IPS DF 4.7 (cell line): ENCODE measurements around the gene HAUS1.

Source experiments
- DNase-seq: peaks from one replicate; pipeline ENCODE4 v3.0.0-alpha.2; 2013; ENCODE audit warnings: low spot score; ENCODE audit errors: extremely low read depth

The HAUS1 gene, protein sequence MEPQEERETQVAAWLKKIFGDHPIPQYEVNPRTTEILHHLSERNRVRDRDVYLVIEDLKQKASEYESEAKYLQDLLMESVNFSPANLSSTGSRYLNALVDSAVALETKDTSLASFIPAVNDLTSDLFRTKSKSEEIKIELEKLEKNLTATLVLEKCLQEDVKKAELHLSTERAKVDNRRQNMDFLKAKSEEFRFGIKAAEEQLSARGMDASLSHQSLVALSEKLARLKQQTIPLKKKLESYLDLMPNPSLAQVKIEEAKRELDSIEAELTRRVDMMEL

DNA sequence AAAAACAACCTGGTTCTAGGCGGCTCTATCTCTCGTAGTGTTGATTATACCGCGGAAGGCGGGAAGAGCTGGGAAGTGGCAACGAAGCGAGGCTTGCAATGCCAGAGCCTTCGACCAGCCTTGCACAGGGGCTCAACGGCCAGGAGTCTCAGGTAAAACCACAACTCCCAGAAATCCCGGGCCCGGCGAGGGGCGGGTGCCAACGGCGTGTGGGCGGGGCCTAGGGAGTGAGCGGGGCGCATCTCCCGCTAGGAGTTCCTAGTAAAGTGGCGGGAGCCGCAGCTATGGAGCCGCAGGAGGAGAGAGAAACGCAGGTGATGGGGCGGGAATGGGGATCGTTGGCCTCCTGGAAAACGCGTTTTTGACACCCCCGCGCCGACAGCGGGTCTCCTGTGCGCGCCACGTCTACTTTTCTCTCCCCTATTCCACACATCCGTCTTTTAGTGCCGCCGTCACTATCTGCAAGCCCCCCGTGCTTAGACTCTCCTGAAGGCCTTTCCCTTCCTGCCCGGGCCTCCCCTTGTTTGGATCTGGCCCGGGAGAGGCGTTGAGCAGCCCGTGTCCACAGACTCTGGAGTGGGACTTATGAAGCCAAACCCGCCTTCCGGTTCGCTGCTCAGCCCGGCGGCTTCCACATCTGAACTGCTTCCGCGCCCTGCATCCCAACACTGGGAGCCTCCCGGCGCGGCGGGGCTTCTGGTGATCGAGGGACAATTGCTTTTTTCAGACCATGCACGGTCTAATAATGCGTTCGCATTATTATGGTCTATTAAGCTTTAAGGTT, at the start of gene HAUS1:
Gene HAUS1 (plus strand): TSS at position 258 of the 784 bp plus-strand sequence. CDS start 27 bp downstream, at position 285.
- DNase-seq, result peak; percentile 58

DNA sequence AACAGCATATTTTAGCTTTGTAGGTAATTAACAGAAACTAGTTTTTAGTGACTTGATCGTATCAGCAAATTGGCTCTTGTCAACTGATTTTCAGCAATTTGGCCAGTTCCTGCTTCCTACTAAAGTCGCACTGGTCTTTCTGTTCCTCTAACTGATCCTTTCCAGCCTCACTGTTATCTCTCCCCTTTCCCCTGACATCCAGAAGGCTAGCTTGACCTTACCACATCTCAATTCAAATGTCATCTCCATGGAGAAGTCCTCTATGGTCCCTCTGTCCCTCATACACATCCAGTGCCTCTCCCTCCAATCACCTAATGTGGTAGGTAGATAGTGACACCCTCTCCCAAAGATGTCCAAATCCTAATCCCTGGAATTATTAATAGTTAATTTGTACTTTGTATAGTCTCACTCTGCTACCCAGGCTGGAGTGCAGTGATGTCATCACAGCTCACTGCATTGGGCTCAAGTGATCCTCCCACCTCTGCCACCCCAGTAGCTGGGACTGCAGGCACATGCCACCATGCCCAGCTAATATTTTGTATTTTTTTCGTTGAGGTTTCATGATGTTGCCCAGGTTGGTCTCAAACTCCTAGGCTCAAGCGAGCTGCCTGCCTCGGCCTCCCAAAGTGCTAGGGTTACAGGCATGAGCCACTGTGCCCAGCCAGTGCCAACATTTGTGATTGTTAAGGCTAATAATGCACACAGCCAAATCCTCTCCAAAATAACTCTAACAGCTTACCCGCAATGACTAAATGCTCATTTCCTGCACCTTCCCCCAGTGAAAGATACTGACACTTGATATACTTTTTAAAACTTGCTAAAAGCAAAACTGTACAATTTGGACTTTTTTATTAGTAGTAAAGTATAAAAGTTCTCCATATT, 49.0 kb upstream of the HAUS1 start:
- DNase-seq, result no peak

DNA sequence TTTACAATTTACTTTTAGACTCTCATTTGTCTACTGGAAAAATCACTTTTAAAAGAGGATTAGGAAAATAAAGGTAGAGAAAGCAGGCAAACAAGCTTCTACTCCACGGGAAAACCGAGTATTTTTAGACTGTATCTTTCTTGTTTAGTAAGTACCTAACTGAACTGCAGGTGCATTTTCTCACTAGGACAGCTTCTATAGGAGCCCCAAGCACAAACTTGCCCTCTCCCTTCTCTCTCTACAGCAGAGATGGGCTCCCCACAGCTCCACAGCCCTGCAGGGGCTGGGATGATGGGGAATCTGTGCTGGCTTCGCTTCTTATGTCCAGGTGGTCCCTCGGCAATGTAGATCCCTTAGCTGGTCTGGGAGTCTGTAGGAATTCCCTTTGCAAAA, 48.4 kb upstream of the HAUS1 start:
- DNase-seq, result no peak

DNA sequence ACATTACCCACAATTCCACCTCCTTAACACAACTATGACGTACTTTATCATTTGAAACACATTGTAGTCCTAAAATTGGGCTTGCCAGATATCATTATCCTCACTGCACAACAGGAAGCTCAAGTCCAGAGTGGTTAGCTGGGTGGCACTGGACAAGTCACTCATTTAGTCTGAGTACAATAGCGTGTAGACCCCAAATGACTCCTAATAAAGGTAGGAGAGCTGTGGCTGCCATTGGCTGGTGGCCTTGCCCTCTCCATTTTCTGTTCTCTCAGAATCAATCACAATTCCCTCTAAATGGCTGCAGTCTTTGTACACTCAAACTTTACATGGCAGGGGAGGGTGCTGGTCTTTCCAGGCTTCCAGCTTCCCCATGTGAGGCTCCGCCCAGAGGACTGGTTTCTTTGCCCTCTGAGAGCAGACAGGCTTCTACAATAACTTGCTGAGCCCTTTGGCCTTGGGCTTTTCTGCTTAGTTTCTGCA, 43.8 kb upstream of the HAUS1 start:
- no peak for DNase-seq

DNA sequence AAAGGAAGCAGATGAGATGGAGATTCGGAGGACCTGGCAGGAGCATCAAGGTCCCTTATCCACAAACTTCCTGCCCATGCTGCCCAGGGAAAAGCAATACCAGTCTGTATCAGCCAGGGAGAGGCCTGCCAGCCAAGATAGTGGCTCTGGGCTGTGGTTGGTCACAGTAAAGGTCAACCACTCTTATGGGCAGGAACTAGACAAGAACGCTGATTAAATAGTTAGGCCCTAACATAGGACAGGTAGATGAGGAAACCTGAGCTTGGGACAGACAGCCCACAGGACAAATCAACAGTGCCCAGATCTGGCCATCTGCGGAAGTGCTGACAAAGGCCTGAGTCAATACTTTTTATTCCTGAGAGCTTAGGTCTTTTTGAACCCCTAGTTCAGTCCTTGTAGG, 42.8 kb upstream of the HAUS1 start:
- DNase-seq, result no peak

DNA sequence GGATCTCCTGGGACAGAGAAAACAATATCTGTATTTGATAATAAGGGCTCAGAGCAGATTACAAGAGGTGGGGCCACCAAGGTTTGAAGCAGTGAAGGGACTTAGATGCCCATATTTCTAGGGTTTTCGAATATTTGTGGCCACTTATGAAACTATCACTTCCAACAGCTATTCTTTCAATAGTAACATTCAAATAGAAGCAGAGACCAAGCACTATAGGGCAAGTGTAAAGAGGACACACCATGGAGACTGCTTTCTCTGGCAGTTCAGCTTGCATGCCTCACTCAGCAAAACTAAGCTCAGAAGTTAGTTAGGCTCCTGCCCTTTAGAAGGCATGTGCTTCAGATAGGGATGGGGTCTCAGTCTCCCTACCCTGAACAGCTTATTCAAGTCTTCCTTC, 42.4 kb upstream of the HAUS1 start:
- no peak for DNase-seq

DNA sequence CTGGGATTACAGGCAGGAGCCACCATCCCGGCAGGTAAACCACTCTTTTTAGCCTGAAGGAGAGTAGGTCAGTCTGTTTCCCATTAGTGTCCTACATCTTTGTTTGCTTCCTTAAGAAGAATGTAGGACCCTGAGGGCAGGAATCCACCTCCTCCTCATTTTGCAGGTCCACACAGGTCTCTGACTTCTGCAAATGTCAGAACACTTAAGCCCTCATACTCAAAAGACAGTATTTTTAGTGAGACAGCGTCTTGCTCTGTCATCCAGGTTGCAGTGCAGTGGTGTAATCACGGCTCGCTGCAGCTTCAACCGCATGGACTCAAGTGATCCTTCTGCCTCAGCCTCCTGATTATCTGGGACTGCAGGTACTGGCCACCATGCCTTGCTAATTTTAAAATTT, 41.4 kb upstream of the HAUS1 start:
- DNase-seq, result no peak

DNA sequence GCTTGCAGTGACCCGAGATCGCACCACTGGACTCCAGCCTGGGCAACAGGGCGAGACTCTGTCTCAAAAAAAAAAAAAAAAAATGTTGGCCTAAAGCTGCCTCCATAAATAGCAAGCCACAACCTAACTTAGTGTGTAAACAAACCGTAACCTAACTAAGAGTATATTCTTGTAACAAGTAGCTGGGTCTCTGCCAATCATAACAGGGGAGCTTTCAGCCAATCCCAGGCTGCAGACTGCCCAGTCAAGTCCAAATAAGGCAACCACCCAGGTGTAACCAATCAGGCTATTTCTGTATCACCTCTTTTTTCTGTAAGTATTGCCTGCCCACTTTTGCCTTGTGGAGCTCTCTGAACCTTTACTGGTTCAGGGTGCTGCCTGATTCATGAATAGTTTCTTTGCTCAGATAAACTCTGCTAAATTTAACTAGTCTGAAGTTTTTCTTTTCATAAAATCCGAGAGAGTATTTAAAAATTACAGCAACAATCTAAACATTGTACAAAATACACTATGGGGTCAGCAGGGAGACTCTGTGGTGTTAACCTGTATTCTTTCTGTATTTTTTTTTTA, 36.7 kb upstream of the HAUS1 start:
- no peak for DNase-seq

DNA sequence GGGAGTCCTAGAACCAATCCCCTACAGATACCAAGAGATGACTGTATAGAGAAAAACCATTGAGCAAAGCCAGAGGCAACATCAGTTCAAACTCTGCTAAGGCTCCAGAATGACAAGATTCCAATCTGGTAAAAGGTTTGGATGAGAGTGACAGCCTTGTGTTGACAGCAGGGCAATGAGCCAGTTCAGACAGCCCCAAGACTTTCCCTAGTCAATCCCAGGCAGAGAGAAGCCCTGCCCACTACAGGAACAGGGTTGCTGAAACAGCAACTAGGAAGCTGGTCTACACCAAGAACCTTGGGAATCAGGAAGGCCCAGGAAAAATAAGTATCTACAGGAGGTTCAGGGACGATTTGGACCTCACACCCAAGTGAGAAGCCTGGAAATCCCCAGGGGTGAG, 35.4 kb upstream of the HAUS1 start:
- no peak for DNase-seq

DNA sequence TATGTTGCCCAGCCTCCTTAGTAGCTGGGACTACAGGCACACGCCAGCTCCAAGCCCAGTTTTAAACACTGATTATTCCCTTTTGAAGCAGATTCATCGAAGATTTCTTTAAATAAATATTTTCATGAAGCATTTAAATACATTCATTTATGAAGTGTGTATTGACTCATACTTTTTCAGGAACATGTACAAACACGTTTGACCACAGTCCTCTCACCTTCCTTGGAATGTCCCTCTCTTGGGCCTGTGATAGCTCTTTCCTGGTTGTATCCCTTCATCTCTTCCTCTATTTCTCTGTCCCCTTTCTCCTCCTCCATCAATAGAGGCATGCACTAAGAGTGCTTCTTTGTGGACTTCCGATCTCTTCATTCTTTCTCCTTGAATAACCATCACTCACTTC, 34.7 kb upstream of the HAUS1 start:
- DNase-seq, result no peak

DNA sequence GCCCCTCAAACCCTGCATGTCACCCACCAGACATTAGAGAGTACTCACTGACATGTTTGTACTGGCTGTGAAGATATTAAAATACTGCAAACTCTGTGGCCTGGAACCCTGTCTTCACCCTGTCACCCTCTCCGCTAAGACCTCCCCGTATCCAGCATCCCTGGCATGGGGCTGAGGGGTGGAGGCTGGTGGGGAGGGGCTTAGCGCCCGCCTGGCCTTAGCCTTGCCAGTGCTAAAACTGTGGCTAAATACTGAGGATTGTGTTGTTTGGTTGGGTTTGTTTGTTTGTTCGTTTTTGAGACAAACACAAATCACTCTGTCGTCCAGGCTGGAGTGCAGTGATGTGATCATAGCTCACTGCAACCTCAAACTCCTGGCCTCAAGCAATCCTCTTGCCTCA, 34.0 kb upstream of the HAUS1 start:
- no peak for DNase-seq

DNA sequence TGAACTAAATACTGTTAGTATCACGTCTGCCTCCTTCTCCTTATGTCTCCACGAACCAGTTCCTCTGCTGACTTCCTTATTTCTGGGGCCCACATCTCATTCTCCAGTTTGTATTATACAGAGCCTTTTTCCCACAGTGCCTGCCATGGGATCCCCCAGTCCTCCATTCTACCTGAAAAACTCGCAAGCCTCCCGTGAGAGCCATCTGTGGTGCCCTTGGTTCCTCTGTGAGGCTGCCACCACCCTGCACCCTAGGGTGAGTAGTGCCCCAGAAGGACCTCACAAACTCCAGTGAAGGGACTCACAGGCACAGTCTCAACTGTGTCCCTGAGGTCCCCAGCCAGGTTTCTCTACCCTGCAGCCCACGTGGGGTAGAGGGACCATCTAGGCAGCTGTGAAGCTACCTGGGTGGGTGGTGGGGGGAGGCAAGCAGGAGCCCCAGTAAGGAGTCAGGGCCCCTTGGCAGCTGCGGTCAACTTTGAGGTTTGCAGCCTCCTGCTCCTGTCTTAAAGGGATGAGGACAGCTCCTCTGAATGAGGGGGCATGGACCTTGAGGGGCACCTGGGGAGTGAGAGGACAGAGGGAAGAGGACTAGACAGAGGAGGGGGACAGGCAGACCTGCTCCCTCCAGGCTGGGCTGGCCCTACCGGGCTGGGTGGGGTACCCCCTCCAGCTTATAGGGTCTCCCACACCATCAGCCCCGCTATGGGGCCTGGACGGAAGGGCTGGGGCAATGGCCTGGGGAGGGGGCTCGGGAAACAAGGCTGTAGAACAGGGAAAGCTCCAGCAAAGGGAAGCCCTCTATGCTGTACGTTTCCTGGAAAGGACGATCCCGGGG, 33.2 kb upstream of the HAUS1 start:
- no peak for DNase-seq

DNA sequence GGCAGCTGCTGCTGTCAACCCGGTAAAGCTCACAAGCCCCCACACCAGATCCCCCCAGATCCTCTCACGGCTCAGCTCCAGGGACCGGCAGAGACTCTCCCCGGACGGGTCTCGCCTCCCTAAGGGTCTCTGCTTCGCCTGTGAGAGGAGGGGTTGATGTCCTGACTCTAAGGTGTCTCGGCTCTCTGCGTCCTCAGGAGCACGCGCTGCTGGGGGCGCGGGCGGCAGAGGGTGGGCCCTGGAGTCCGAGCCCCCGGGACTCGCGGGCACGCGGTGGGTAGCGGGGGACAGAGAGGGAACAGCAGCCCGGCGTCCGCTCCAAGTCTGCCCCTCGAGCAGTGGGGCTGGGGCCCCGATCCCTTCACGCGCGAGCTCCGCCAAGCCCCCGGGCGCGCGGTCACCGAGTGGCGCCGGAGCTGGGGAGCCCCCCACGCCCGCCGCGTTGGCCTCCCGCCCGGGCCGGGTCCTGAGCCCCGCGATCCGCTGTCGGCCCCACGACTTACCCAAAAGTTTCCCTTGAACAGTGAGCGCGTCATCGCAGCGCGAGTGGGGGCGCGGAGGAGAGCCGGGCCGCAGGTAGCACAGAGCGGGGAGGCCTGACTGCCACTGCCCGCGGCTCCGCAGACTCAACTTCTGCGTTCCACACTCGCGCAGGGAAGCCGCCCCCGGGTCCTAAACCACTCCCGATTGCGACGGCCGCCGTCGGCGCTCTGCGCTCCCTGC, 32.4 kb upstream of the HAUS1 start, which contains the start of gene PSTPIP2:
Gene PSTPIP2 (minus strand): TSS at position 608 of the 723 bp plus-strand sequence. CDS start 72 bp downstream, at position 536.
- peak; percentile 9 for DNase-seq

DNA sequence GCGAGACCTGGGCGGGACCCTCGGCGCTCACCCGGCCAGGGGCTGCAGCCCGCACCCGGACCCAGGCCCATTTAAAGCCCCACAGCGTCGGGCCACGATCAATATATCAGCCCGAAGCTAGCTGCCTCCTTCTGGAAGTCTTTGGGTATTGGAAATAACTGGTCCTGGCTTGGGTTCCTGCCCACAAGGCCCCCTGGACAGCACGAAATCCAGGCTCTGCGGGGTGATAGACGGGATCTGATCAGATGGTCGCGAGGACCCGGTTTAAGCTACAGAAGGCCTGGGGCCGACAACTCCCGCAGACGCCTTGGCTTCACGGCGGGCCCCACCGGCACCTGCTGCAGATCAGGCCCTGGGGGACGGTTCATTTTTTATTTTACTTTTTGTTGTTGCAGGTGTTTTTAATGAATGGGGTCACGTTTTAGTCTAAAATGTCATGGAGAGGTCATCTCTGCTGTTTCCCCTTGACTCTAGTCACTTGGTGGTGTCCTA, 31.8 kb upstream of the HAUS1 start:
- DNase-seq, result no peak

DNA sequence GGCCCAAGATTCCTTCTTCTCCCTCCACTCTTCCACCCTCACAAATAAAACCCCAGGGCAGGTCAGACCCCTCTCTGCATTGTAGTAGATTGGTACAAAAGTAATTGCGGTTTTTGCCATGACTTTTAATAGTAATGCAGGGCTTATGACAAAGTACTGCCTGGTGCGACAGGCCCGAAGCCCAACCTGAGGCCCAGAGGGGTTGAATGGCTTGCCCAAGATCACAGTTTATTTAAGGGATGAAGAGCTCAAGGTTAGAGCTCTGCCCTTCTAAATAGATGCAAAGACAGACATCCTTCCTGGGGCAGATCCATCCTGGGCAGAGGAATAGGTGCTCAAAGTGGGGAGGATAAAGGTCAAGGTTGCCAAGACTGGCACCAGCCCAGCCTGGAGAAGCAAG, 31.2 kb upstream of the HAUS1 start:
- no peak for DNase-seq

DNA sequence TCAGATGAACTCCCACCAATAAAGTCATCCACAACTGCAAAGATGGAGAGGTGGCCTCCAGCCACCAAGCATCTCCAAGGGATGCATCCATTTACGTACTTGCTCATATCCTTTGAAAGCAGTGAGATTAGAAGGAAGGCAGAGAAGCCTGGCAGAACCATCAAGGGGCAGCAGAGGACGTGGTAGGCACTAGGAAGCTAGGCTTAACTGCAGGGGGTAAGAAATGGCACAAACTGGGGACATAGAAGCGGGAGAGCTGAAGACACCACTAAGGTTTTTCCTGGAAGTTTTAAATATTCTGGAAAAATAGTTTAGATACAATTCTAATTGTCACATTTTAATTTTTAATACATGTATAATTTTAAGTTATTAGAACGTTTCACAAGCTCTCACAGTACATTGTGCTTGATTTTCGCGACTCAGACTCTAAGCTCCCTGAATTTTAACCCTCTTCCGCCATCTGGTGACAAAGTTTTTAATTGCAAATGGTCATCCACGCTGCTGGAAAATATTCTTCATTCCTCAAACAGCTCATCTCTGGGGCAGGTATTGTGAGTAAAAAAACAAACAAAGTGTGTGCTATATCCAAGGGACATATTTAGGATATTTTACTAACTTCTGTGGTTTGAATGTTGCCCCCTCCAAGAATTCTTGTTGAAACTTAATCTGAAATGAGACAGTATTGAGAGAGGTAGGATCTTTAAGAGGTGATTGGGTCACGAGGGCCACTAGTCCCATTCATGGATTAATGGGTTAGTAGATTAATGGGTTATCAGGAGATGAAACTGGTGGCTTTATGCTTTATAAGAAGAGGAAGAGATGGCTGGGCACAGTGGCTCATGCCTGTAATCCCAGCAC, 30.5 kb upstream of the HAUS1 start:
- DNase-seq, result no peak

DNA sequence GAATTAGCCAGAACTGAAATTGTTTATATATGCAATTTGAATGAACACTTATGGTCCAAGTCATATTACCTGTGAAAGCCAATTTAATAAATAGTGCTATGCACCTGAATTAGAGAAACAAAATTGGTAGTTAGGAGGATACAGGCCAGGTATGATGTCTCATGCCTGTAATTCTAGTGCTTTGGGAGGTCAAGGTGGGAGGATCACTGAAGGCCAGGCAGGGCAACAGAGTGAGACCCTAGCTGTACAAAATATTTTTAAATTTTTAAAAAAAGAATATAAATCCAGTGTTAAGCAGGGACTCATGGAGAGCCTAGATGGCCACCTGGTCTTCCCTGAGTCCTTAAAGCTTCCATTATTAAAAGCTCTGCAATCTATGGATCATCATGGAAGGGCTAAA, 24.8 kb upstream of the HAUS1 start:
- no peak for DNase-seq

DNA sequence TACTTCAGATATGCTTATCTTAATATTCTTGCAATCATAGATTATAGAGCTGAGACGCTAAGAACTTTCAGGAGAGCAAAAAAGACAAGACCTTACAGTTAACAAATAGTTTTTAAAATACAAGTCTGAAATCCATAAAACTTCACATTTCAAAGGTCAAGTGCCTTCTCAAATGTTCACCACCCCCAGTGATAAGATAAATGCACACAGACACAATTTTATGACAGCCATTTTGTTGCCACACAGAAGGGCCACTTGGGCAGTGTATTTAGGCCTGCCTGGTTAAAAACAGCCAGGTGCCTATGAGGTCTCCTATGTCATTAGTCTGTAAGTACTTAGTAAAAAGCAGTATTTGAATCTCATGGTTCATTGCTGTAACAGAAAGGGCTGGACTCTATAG, 24.0 kb upstream of the HAUS1 start:
- no peak for DNase-seq

DNA sequence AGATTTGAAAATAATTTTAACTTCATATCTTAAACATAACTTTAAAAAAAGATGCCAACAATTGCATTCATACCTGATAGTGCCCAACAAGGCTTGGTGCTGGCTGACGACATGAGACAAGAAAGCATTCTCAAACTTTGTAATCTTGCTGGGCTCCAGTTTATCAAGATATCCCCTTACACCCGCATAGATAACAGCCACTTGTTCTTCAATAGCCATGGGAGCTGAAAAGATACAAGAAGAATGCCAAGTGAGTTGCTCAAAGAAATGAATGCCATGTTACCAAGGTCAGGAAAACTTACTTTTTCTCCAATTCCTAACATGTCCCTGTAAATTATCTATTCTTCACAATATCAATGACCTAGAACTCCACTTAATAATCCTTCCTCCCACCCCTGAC, 19.8 kb upstream of the HAUS1 start:
- no peak for DNase-seq
